Measurements from ENCODE around the gene AP1M2.

The AP1M2 gene

GRCh38 chr19:10587022-10587838, at the start of gene AP1M2:
Gene AP1M2 (minus strand): TSS chr19:10587312. CDS start chr19:10587231, 81 bp downstream.
- DNase-seq, result no peak

- DNase-seq, result no peak
These were observed 49.3 kb upstream of the AP1M2 start for GRCh38 chr19:10636304-10636972.

- no peak for DNase-seq
These were observed 47.9 kb upstream of the AP1M2 start for GRCh38 chr19:10634963-10635362.

- no peak for DNase-seq
These were observed 47.3 kb upstream of the AP1M2 start for GRCh38 chr19:10634430-10634829.

GRCh38 chr19:10631874-10632273, 44.8 kb upstream of the AP1M2 start:
- no peak for DNase-seq

GRCh38 chr19:10625762-10626138, 38.6 kb upstream of the AP1M2 start:
- no peak for DNase-seq

GRCh38 chr19:10625003-10625761, 38.1 kb upstream of the AP1M2 start, which contains the start of gene SLC44A2:
Gene SLC44A2 (plus strand): TSS chr19:10625553. CDS start chr19:10625634, 81 bp downstream.
- no peak for DNase-seq

GRCh38 chr19:10624585-10624984, 37.5 kb upstream of the AP1M2 start:
- DNase-seq, result no peak

GRCh38 chr19:10621966-10622365, 34.9 kb upstream of the AP1M2 start:
- no peak for DNase-seq

GRCh38 chr19:10620786-10621185, 33.7 kb upstream of the AP1M2 start:
- no peak for DNase-seq

- DNase-seq, result no peak
These were observed 31.7 kb upstream of the AP1M2 start for GRCh38 chr19:10618846-10619245.

- no peak for DNase-seq
These were observed 30.5 kb upstream of the AP1M2 start for GRCh38 chr19:10617409-10618121.

- DNase-seq, result no peak
These were observed 28.4 kb upstream of the AP1M2 start for GRCh38 chr19:10615429-10616023.

GRCh38 chr19:10612499-10613119, 25.5 kb upstream of the AP1M2 start:
- DNase-seq, result no peak

GRCh38 chr19:10611907-10612306, 24.8 kb upstream of the AP1M2 start:
- no peak for DNase-seq

- no peak for DNase-seq
These were observed 17.4 kb upstream of the AP1M2 start for GRCh38 chr19:10604460-10604980.

- no peak for DNase-seq
These were observed 16.9 kb upstream of the AP1M2 start for GRCh38 chr19:10603873-10604459.

- DNase-seq, result no peak
These were observed 16.2 kb upstream of the AP1M2 start for GRCh38 chr19:10603084-10603872.

GRCh38 chr19:10602330-10603083, 15.4 kb upstream of the AP1M2 start:
- DNase-seq, result peak; percentile 30

GRCh38 chr19:10601999-10602329, 14.9 kb upstream of the AP1M2 start:
- no peak for DNase-seq
